Measurements from ENCODE around the gene GLI3.

Gene GLI3

GRCh38 chr7:41994746-41995110 is 242.3 kb downstream of the GLI3 start:
- DNase-seq = no peak

- DNase-seq = no peak
Measured at GRCh38 chr7:41994036-41994745, 242.8 kb downstream of the GLI3 start.

- no peak for DNase-seq
Measured at GRCh38 chr7:41992881-41993867, 243.8 kb downstream of the GLI3 start.

GRCh38 chr7:41984888-41985287 is 252.1 kb downstream of the GLI3 start:
- no peak for DNase-seq

GRCh38 chr7:41981046-41982040 is 255.7 kb downstream of the GLI3 start:
- DNase-seq = no peak

- no peak for DNase-seq
Measured at GRCh38 chr7:41979834-41980307, 257.1 kb downstream of the GLI3 start.

- DNase-seq = no peak
Measured at GRCh38 chr7:41978858-41979257, 258.2 kb downstream of the GLI3 start.

- DNase-seq = no peak
Measured at GRCh38 chr7:41977661-41978060, 259.3 kb downstream of the GLI3 start.

- DNase-seq = peak in 3 of 14 donors; percentile 4 to 19 (median 12)
Measured at GRCh38 chr7:41977151-41977651, 259.8 kb downstream of the GLI3 start.

- DNase-seq = no peak
Measured at GRCh38 chr7:41976411-41976810, 260.6 kb downstream of the GLI3 start.

GRCh38 chr7:41975849-41976248 is 261.2 kb downstream of the GLI3 start:
- no peak for DNase-seq

GRCh38 chr7:41974870-41975557 is 262.0 kb downstream of the GLI3 start:
- DNase-seq = no peak

- no peak for DNase-seq
Measured at GRCh38 chr7:41973202-41973730, 263.7 kb downstream of the GLI3 start.

- no peak for DNase-seq
Measured at GRCh38 chr7:41972776-41973175, 264.2 kb downstream of the GLI3 start.

- DNase-seq = no peak
Measured at GRCh38 chr7:41972270-41972669, 264.7 kb downstream of the GLI3 start.

- DNase-seq = no peak
Measured at GRCh38 chr7:41971640-41972187, 265.3 kb downstream of the GLI3 start.

- no peak for DNase-seq
Measured at GRCh38 chr7:41970941-41971340, 266.1 kb downstream of the GLI3 start.

GRCh38 chr7:41969561-41970105 is 267.4 kb downstream of the GLI3 start:
- DNase-seq = no peak

GRCh38 chr7:41967156-41967555 is 269.9 kb downstream of the GLI3 start:
- DNase-seq = no peak

- no peak for DNase-seq
Measured at GRCh38 chr7:41965951-41966505, 271.0 kb downstream of the GLI3 start.
